A549 (cell line): Measurements from ENCODE around the gene DSCAML1.

Source experiments
- BCL3 ChIP-seq: fragments of >200 bp; sonication (Bioruptor Twin); formaldehyde crosslinking; IDR thresholded peaks from 3 replicates; pipeline ENCODE4 v1.6.1; 2016
- BHLHE40 ChIP-seq: IDR thresholded peaks from 2 replicates; pipeline ENCODE4 v1.6.1; 2012; ENCODE audit warnings: low read depth, low read length, inconsistent platforms
- CEBPB ChIP-seq, 2 experiments: fragments of >200 bp in 1 of 2; sonication (Bioruptor Twin) in 1 of 2; formaldehyde crosslinking in 1 of 2; IDR thresholded peaks; 2 replicates each; pipeline ENCODE4 v1.6.1; 2012 to 2016
- CHD2 ChIP-seq: fragments of 150-350 bp; IDR thresholded peaks from 2 replicates; pipeline ENCODE4 v1.6.1; 2014; ENCODE audit warnings: low read length; ENCODE audit not compliant: partially characterized antibody
- CHD4 ChIP-seq: fragments of 200-600 bp; sonication (generic); IDR thresholded peaks from 2 replicates; pipeline ENCODE4 v1.6.1; 2016; ENCODE audit warnings: antibody characterized with exemption, mild to moderate bottlenecking, borderline replicate concordance
- CTCF ChIP-seq: fragments of >200 bp; sonication (Bioruptor Twin); formaldehyde crosslinking; IDR thresholded peaks from 3 replicates; pipeline ENCODE4 v1.5.1; 2016
- FOXS1 ChIP-seq: fragments of 250-450 bp; sonication (Bioruptor Pico); IDR thresholded peaks from 2 replicates; pipeline ENCODE4 v1.5.0; 2020; ENCODE audit warnings: mild to moderate bottlenecking, moderate library complexity
- POLR2A ChIP-seq: IDR thresholded peaks from 2 replicates; pipeline ENCODE4 v1.6.1; 2012; ENCODE audit warnings: mild to moderate bottlenecking, low read length
- RARB ChIP-seq: fragments of 250-450 bp; sonication (Bioruptor Pico); IDR thresholded peaks from 2 replicates; pipeline ENCODE4 v1.8.0; 2021; ENCODE audit warnings: mild to moderate bottlenecking, moderate library complexity
- USF2 ChIP-seq: fragments of 450-650 bp; IDR thresholded peaks from 2 replicates; pipeline ENCODE4 v1.6.1; 2014; ENCODE audit warnings: antibody characterized with exemption
- TF ChIP-seq, protein P1 (sequence below): IDR thresholded peaks from 2 replicates; pipeline ENCODE4 v1.6.1; 2012

DNA sequence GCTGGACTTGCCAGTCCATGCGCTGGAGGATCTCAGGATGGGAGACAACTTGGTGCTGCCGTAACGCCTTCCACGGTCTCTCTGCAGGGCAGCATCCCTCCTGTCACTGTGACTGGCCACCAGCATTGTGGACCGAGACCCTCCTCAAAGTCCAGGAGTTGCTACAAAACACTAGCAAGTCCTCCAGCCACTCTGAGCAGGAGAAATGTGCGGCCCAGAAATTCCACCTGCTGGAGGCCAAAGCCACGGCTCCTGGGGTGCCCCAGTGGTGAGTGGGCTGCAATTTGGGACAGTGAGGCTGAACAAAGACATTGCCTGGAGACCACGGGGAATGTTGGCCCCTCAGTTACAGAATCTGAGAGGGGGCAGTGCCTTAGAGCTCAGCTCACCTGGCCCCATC, 6.9 kb upstream of the DSCAML1 start:
- TF ChIP-seq RARB, result no peak
- TF ChIP-seq CHD4, result no peak
- TF ChIP-seq CEBPB (IDR thresholded peaks at IDR 0.05), result no peak
- no peak for TF ChIP-seq CTCF
- TF ChIP-seq POLR2A, result no peak
- TF ChIP-seq USF2, result no peak
- TF ChIP-seq BCL3, result no peak
- no peak for TF ChIP-seq FOXS1 (CRISPR knock-in tag)
- no peak for TF ChIP-seq CHD2
- TF ChIP-seq, protein P1, sequence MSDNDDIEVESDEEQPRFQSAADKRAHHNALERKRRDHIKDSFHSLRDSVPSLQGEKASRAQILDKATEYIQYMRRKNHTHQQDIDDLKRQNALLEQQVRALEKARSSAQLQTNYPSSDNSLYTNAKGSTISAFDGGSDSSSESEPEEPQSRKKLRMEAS, result no peak
- no peak for TF ChIP-seq BHLHE40
